GM18873 (cell line): Measurements from ENCODE around the gene PHLDB2.
"Not testable (repeated sequence)": the region's sequence is repeated elsewhere in the genome, so short reads cannot be mapped to it uniquely, and the experiment has no call there.

Experiments used
- ATAC-seq: cut with Tn5 transposase; IDR thresholded peaks from one replicate; pipeline ENCODE4 v1.9.1; 2021; ENCODE audit warnings: mild to moderate bottlenecking, moderate library complexity, moderate number of reproducible peaks; ENCODE audit not compliant: unreplicated experiment, low FRiP score

PHLDB2 gene

GRCh38 chr3:111859061-111859973 is at the start of gene PHLDB2:
TSS of gene PHLDB2 (plus strand) at chr3:111859265. CDS start at chr3:111884078, 24,813 bp downstream.
- ATAC-seq: no peak

- ATAC-seq: no peak
Measured at GRCh38 chr3:111810909-111811308, 48.2 kb upstream of the PHLDB2 start.

- no peak for ATAC-seq
Measured at GRCh38 chr3:111811811-111812210, 47.3 kb upstream of the PHLDB2 start.

GRCh38 chr3:111812701-111813100 is 46.4 kb upstream of the PHLDB2 start:
- peak; percentile 49 for ATAC-seq

GRCh38 chr3:111813441-111813840 is 45.6 kb upstream of the PHLDB2 start:
- ATAC-seq: no peak

GRCh38 chr3:111813979-111814378 is 45.1 kb upstream of the PHLDB2 start:
- ATAC-seq: no peak

GRCh38 chr3:111816771-111817170 is 42.3 kb upstream of the PHLDB2 start:
- not testable (repeated sequence) for ATAC-seq

GRCh38 chr3:111819927-111820326 is 39.1 kb upstream of the PHLDB2 start:
- no peak for ATAC-seq

GRCh38 chr3:111820651-111821050 is 38.4 kb upstream of the PHLDB2 start:
- no peak for ATAC-seq

- no peak for ATAC-seq
Measured at GRCh38 chr3:111821891-111822290, 37.2 kb upstream of the PHLDB2 start.

GRCh38 chr3:111822804-111823203 is 36.3 kb upstream of the PHLDB2 start:
- no peak for ATAC-seq

GRCh38 chr3:111823341-111823855 is 35.7 kb upstream of the PHLDB2 start:
- ATAC-seq: no peak

GRCh38 chr3:111824351-111824750 is 34.7 kb upstream of the PHLDB2 start:
- ATAC-seq: no peak

- no peak for ATAC-seq
Measured at GRCh38 chr3:111827871-111828270, 31.2 kb upstream of the PHLDB2 start.

GRCh38 chr3:111828530-111828929 is 30.5 kb upstream of the PHLDB2 start:
- no peak for ATAC-seq

GRCh38 chr3:111829023-111829422 is 30.0 kb upstream of the PHLDB2 start:
- no peak for ATAC-seq

- no peak for ATAC-seq
Measured at GRCh38 chr3:111831840-111832239, 27.2 kb upstream of the PHLDB2 start.

- ATAC-seq: no peak
Measured at GRCh38 chr3:111837112-111837511, 22.0 kb upstream of the PHLDB2 start.

- no peak for ATAC-seq
Measured at GRCh38 chr3:111838133-111838532, 20.9 kb upstream of the PHLDB2 start.

GRCh38 chr3:111846039-111846438 is 13.0 kb upstream of the PHLDB2 start:
- no peak for ATAC-seq

GRCh38 chr3:111846717-111847116 is 12.3 kb upstream of the PHLDB2 start:
- ATAC-seq: no peak

GRCh38 chr3:111848283-111848682 is 10.8 kb upstream of the PHLDB2 start:
- ATAC-seq: no peak
